T-cell (primary cell): ENCODE data around the gene CASZ1. TPM values are rescaled to one million over a fixed set of nuclear protein-coding genes. Genes with fewer than 3 reads are reported as not detected.

Experiments used
- ATAC-seq, 4 experiments: fragments of 200-7000 bp in 3 of 4; fragments of 150-1000 bp in 1 of 4; cut with Tn5 transposase; replicated peaks in 1 of 4; 1 replicate in 3 of 4; 2 replicates in 1 of 4; pipeline ENCODE4 v1.10.0; 2021; ENCODE audit warnings: moderate library complexity in 3 of 4, mild to moderate bottlenecking in 2 of 4, moderate number of reproducible peaks in 1 of 4
- CTCF ChIA-PET, 2 donors: fragments of 300-600 bp; sonication (Branson Sonifier 250); formaldehyde crosslinking; loops; one replicate each; lab custom pipeline; 2022; ENCODE audit warnings: antibody characterized with exemption in 2 of 2; lab: Charles Lee
- POLR2A ChIA-PET, 2 donors: fragments of 300-600 bp; sonication (Branson Sonifier 250); formaldehyde crosslinking; loops; one replicate each; lab custom pipeline; 2022; ENCODE audit warnings: antibody characterized with exemption in 2 of 2; lab: Charles Lee
- DNase-seq, 35 experiments: peaks; one replicate each; pipeline versions ENCODE4 v3.0.0 to v3.0.0-alpha.2; 2013 to 2023
- H3K27ac ChIP-seq: one replicate; pipeline ENCODE4 v1.5.1; 2013; ENCODE audit warnings: low read length
- H3K27me3 ChIP-seq, 2 experiments: replicated peaks in 1 of 2; 1 replicate in 1 of 2; 2 replicates in 1 of 2; pipeline versions ENCODE4 v1.6.1 to v1.7.0; 2013; ENCODE audit warnings: low read length in 1 of 2, mixed read lengths in 1 of 2; ENCODE audit not compliant: control insufficient read depth in 2 of 2, insufficient read depth in 2 of 2; ENCODE audit errors: extremely low read depth in 1 of 2
- H3K36me3 ChIP-seq, 2 donors: 1 replicate in 1 of 2; 2 replicates in 1 of 2; pipeline versions ENCODE4 v1.6.1 to v1.7.0; 2013; ENCODE audit warnings: low read length in 1 of 2; ENCODE audit not compliant: control insufficient read depth in 2 of 2, insufficient read depth in 1 of 2; ENCODE audit errors: extremely low read depth in 1 of 2
- H3K4me1 ChIP-seq, 2 experiments: 1 replicate in 1 of 2; 2 replicates in 1 of 2; pipeline versions ENCODE4 v1.6.1 to v1.7.0; 2013; ENCODE audit warnings: low read length in 2 of 2, mixed read lengths in 1 of 2; ENCODE audit not compliant: insufficient read depth in 2 of 2, control insufficient read depth in 1 of 2; ENCODE audit errors: extremely low read depth in 1 of 2
- H3K4me3 ChIP-seq, 2 donors: 1 replicate in 1 of 2; 2 replicates in 1 of 2; pipeline versions ENCODE4 v1.5.1 to v1.7.0; 2013; ENCODE audit warnings: mild to moderate bottlenecking in 2 of 2, low read length in 1 of 2, moderate library complexity in 1 of 2; ENCODE audit not compliant: control insufficient read depth in 1 of 2; ENCODE audit errors: extremely low read depth in 1 of 2
- H3K9me3 ChIP-seq: 2 replicates; pipeline ENCODE4 v1.7.0; 2013
- H3K27ac Mint-ChIP-seq, 2 donors: one replicate each; pipeline ENCODE4 v1.8.0; 2020 to 2021; ENCODE audit warnings: mild to moderate bottlenecking in 2 of 2, mixed read lengths in 2 of 2
- H3K27me3 Mint-ChIP-seq, 2 donors: one replicate each; pipeline ENCODE4 v1.8.0; 2021 to 2022; ENCODE audit warnings: mixed read lengths in 2 of 2
- H3K36me3 Mint-ChIP-seq: one replicate; pipeline ENCODE4 v1.8.0; 2021; ENCODE audit warnings: mixed read lengths
- H3K4me1 Mint-ChIP-seq, 3 donors: one replicate each; pipeline ENCODE4 v1.8.0; 2020 to 2022; ENCODE audit warnings: mixed read lengths in 3 of 3, mild to moderate bottlenecking in 1 of 3
- H3K4me3 Mint-ChIP-seq, 3 donors: one replicate each; pipeline ENCODE4 v1.8.0; 2020 to 2022; ENCODE audit warnings: mild to moderate bottlenecking in 3 of 3, mixed read lengths in 3 of 3, moderate library complexity in 3 of 3
- H3K9me3 Mint-ChIP-seq, 3 donors: one replicate each; pipeline ENCODE4 v1.8.0; 2020 to 2022; ENCODE audit warnings: mixed read lengths in 3 of 3
- WGBS: methylation state at CpG from one replicate; pipeline ENCODE4 v1.1.5; 2013; ENCODE audit warnings: missing lambda C conversion rate; ENCODE audit not compliant: insufficient coverage; 5-methylcytosine and 5-hydroxymethylcytosine counted together
- total RNA-seq, 35 experiments: library from RNA in 6 of 35; stranded (reverse) in 6 of 35; fragments of 120-200 nt in 1 of 35; gene quantifications; one replicate each; pipeline versions ENCODE4 v1.2.1 to v1.2.4 and lab custom pipeline; 2013 to 2026

CASZ1 gene
- total RNA-seq, 5 donors from 2014 or later (not counting 1 experiment from before 2014, with no cell fraction given): 12.9 to 23.0 (median 14.3) TPM

DNA sequence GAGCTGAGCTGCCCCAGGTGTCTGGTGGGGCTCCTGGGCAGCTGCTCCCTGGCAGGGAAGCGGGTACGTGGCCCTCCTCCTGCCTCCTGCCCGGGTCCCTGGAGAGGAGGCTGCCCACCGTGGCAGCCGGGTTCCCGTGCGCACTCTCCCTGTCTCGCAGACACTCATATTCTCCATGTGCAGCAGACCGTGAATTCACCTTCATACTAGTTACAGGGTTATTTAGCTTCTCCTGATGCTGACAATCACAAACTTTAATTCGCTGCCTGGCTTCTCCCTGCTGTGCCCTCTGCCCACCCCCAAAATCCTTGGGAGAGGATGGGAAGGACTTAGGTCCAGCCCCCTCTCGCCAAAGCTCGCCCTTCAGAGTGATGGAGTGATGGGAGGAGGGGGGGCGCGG is 95.3 kb downstream of the CASZ1 start:
- ChIA-PET CTCF (no interaction called here), POLR2A (interaction anchor here in 1 of 2 donors (0.7 kb wide), 1 partner anchor 31 kb away, joined by 3 read pairs; no protein-coding TSS in a partner anchor)
- no peaks in the 10 kb centered on the region for H3K4me1 Mint-ChIP-seq
- H3K27me3 ChIP-seq: peaks cover 0 to 18% of the 10 kb centered on the region in 2 experiments
- H3K36me3 ChIP-seq: no peaks in the 10 kb centered on the region
- ATAC-seq (no peak), DNase-seq (no peak)
- WGBS: 88% methylated on average over 7 of the region's 14 CpGs
- H3K4me1 ChIP-seq: no peaks in the 10 kb centered on the region
- no peak overlapping the region for H3K4me3 ChIP-seq
- H3K9me3 Mint-ChIP-seq: no peaks in the 10 kb centered on the region
- no peak overlapping the region for H3K4me3 Mint-ChIP-seq
- peaks cover 0 to 2% of the 10 kb centered on the region in 2 donors for H3K27me3 Mint-ChIP-seq
- no peak overlapping the region for H3K27ac ChIP-seq
- H3K36me3 Mint-ChIP-seq: no peaks in the 10 kb centered on the region
- no peaks in the 10 kb centered on the region for H3K9me3 ChIP-seq
- H3K27ac Mint-ChIP-seq: no peak overlapping the region

GRCh38 chr1:10699470-10699835 is 97.0 kb downstream of the CASZ1 start:
- POLR2A ChIA-PET: no interaction called here
- DNase-seq: no peak
- Mint-ChIP-seq H3K27ac (no peak overlapping the region), H3K9me3 (no peaks in the 10 kb centered on the region), H3K36me3 (no peaks in the 10 kb centered on the region), H3K27me3 (peaks cover 0 to 2% of the 10 kb centered on the region in 2 donors), H3K4me3 (no peak overlapping the region), H3K4me1 (peaks cover 0 to 2% (median 2%) of the 10 kb centered on the region in 3 donors)
- peaks cover 0 to 6% of the 10 kb centered on the region in 2 experiments for H3K27me3 ChIP-seq
- no peaks in the 10 kb centered on the region for H3K36me3 ChIP-seq
- H3K4me3 ChIP-seq: no peak overlapping the region
- peaks cover 0 to 7% of the 10 kb centered on the region in 2 experiments for H3K4me1 ChIP-seq
- WGBS: 92% methylated on average over 2 of the region's 7 CpGs
- no peak overlapping the region for H3K27ac ChIP-seq
- ATAC-seq: no peak
- no peaks in the 10 kb centered on the region for H3K9me3 ChIP-seq
- CTCF ChIA-PET: no interaction called here

DNA sequence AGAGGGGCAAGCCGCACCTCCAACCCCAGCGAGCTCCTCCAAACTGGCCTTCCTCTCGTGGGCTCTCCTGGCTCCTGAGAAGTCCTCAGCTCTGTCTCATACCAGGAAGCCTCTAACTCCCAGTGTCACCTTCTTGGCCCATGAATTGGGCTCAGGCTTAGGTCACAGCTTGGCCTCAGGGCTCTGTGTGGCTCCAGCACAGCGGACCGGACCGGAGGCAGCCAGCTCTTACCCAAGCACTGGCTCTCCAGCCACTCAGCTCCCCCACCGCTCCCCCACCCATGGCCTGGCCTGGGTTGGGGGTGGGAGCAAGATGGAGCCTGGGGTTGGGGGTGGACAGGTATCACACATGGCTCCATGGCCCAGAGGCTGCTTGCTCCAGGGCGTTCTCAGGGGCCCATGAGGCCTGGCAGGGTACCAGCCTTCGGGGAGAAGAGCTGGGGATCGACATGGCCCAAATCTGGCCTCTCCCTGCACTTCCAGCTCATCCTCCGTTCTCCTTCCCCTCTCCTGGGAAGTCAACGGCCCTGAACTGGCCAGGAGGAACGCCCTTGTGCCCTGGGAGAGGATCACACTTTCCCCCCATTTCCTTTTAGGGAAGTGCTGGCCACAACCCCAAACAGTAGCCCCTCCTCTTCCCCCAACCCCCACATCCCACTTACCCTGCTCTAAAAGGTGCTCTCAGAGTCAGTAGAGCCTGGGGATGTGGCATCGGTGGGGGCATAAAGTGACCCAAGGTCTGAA is 97.5 kb downstream of the CASZ1 start:
- no peak overlapping the region for H3K4me3 Mint-ChIP-seq
- H3K27ac Mint-ChIP-seq: no peak overlapping the region
- ATAC-seq: no peak

DNA sequence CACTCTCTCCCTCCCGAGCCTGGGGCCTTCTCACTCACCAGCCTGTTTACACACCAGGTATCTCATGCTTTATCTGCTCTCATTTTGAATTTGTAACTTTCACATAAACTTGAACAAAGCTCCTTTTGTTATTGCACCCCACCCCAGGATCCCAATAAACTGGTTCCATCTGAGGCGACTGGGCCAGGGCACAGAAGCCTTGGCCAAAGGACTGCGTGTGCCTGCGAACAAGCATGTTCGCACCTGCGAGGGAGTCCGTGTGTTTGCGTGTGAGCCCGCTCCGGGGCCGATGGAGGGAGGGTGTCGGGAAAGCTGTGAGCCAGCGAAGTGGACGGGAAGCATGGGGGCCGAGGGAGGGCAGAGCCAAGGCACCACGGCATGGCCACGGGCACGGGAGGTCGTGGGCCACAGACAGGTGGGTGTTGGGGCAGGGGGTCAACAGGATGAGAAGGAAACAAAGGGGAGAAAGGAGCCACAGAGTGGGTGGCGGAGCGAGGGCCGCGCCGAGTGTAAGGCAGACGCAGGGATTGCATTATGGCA is 98.8 kb downstream of the CASZ1 start:
- H3K4me1 Mint-ChIP-seq: peaks cover 10 to 11% (median 11%) of the 10 kb centered on the region in 3 donors
- no peaks in the 10 kb centered on the region for H3K9me3 ChIP-seq
- H3K4me3 ChIP-seq: no peak overlapping the region
- H3K27me3 Mint-ChIP-seq: no peaks in the 10 kb centered on the region
- CTCF ChIA-PET: no interaction called here
- H3K9me3 Mint-ChIP-seq: no peaks in the 10 kb centered on the region
- H3K4me3 Mint-ChIP-seq: peak overlapping the region in 1 of 3 donors; percentile 18
- 92% methylated on average over 20 of the region's 25 CpGs for WGBS
- ATAC-seq (no peak), DNase-seq (no peak)
- peak overlapping the region in 1 of 2 donors; percentile 4 for H3K27ac Mint-ChIP-seq
- peaks cover under 1% of the 10 kb centered on the region for H3K36me3 Mint-ChIP-seq
- no peak overlapping the region for H3K27ac ChIP-seq
- peaks cover 0 to 16% of the 10 kb centered on the region in 2 experiments for H3K4me1 ChIP-seq
- H3K27me3 ChIP-seq: peaks cover 0 to 6% of the 10 kb centered on the region in 2 experiments
- POLR2A ChIA-PET: no interaction called here
- H3K36me3 ChIP-seq: no peaks in the 10 kb centered on the region

More for the DNA sequence above, 97.5 kb downstream of the CASZ1 start:
- Histone ChIP-seq H3K36me3 (no peaks in the 10 kb centered on the region), H3K4me3 (no peak overlapping the region), H3K27me3 (peaks cover 0 to 6% of the 10 kb centered on the region in 2 experiments), H3K4me1 (peaks cover 0 to 7% of the 10 kb centered on the region in 2 experiments), H3K27ac (no peak overlapping the region), H3K9me3 (no peaks in the 10 kb centered on the region)
- no peaks in the 10 kb centered on the region for H3K27me3 Mint-ChIP-seq
- 62% methylated on average over 9 of the region's 14 CpGs for WGBS
- ChIA-PET POLR2A (interaction anchor here in 1 of 2 donors (1.0 kb wide), 1 partner anchor 10 kb away, joined by 3 read pairs; no protein-coding TSS in a partner anchor), CTCF (no interaction called here)
- peaks cover 0 to 2% (median 2%) of the 10 kb centered on the region in 3 donors for H3K4me1 Mint-ChIP-seq
- no peaks in the 10 kb centered on the region for H3K9me3 Mint-ChIP-seq
- H3K36me3 Mint-ChIP-seq: no peaks in the 10 kb centered on the region
- no peak for DNase-seq

- H3K9me3 Mint-ChIP-seq: no peaks in the 10 kb centered on the region
- WGBS: no CpG with 5 or more reads among the region's 7 CpGs
- Histone ChIP-seq H3K9me3 (no peaks in the 10 kb centered on the region), H3K4me1 (peaks cover 0 to 23% of the 10 kb centered on the region in 2 experiments), H3K27me3 (peaks cover 0 to 6% of the 10 kb centered on the region in 2 experiments), H3K36me3 (no peaks in the 10 kb centered on the region), H3K27ac (no peak overlapping the region), H3K4me3 (no peak overlapping the region)
- H3K4me1 Mint-ChIP-seq: peaks cover 16% of the 10 kb centered on the region in 3 donors
- DNase-seq: no peak
- ChIA-PET POLR2A (no interaction called here), CTCF (no interaction called here)
- H3K36me3 Mint-ChIP-seq: peaks cover 3% of the 10 kb centered on the region
- H3K27me3 Mint-ChIP-seq: no peaks in the 10 kb centered on the region
- peak overlapping the region in 1 of 2 donors; percentile 12 for H3K27ac Mint-ChIP-seq
- ATAC-seq: no peak
- no peak overlapping the region for H3K4me3 Mint-ChIP-seq
Measured at GRCh38 chr1:10696977-10697376, 99.5 kb downstream of the CASZ1 start.

- peaks cover 0 to 32% of the 10 kb centered on the region in 2 experiments for H3K4me1 ChIP-seq
- no peaks in the 10 kb centered on the region for H3K9me3 ChIP-seq
- ATAC-seq (peak; percentile 60 to 75 (median 73)), DNase-seq (peak; percentile 49 to 89 (median 68))
- H3K4me1 Mint-ChIP-seq: peaks cover 16% of the 10 kb centered on the region in 3 donors
- ChIA-PET POLR2A (no interaction called here), CTCF (no interaction called here)
- peak overlapping the region; percentile 77 to 83 (median 80) for H3K4me3 Mint-ChIP-seq
- no peaks in the 10 kb centered on the region for H3K27me3 Mint-ChIP-seq
- peaks cover 3% of the 10 kb centered on the region for H3K36me3 Mint-ChIP-seq
- peak overlapping the region; percentile 68 to 79 for H3K27ac Mint-ChIP-seq
- H3K36me3 ChIP-seq: no peaks in the 10 kb centered on the region
- peaks cover 0 to 6% of the 10 kb centered on the region in 2 experiments for H3K27me3 ChIP-seq
- no peaks in the 10 kb centered on the region for H3K9me3 Mint-ChIP-seq
- H3K27ac ChIP-seq: no peak overlapping the region
- peak overlapping the region; percentile 24 to 38 for H3K4me3 ChIP-seq
- WGBS: 6% methylated on average over 118 of the region's 126 CpGs
Measured at GRCh38 chr1:10694633-10695627, 101.5 kb downstream of the CASZ1 start.
